Fibroblast of peridontal ligament (primary cell): ENCODE data around the gene SPNS3.

ENCODE experiments used
- DNase-seq: peaks from one replicate; pipeline ENCODE4 v3.0.0-alpha.2; 2010; ENCODE audit errors: extremely low read depth

SPNS3 gene

DNA sequence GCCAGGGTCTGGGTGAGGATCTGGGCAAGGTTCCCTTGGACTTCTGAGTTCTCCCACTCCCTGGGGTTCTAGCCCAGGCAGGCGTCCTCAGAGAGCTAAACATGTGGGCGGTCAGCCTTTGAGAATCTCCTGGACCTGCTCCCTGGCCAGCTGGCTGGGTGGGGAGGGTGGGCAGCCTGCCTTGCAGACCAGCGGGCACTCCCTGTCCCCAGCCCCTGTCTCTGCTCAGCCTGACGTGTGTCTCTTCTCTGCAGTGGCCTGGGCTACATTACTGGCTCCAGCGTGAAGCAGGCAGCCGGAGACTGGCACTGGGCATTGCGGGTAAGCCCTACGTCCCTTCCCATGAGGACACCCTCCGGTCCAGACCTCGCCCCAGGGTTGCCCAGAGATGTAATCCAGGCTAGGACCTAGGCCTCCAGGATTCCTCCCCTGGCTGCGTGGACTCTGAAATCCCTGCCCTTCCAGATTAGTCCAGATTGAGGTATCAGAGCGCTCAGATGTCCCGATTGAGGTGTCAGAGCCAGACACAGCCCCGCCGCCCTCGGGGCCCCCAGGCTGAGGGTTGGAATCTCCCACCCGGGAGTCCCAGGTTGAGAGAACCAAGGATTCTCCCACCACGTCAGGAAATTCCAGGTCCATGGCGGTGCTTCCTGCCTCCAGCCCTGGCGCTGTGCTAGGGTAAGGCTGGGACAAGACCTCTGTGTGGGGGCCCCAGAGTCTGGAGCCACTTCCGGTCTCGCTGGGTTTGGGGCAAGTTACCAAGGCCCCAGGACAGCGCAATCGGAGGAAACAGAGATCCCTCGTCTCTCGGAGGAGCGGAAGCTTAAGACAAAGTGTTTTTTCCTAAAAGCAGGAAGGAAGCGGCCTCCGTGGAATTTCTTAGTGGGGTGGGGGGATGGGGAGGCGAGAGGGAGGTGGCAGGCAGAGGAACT is 97.3 kb downstream of the SPNS3 start:
- DNase-seq, result no peak

DNA sequence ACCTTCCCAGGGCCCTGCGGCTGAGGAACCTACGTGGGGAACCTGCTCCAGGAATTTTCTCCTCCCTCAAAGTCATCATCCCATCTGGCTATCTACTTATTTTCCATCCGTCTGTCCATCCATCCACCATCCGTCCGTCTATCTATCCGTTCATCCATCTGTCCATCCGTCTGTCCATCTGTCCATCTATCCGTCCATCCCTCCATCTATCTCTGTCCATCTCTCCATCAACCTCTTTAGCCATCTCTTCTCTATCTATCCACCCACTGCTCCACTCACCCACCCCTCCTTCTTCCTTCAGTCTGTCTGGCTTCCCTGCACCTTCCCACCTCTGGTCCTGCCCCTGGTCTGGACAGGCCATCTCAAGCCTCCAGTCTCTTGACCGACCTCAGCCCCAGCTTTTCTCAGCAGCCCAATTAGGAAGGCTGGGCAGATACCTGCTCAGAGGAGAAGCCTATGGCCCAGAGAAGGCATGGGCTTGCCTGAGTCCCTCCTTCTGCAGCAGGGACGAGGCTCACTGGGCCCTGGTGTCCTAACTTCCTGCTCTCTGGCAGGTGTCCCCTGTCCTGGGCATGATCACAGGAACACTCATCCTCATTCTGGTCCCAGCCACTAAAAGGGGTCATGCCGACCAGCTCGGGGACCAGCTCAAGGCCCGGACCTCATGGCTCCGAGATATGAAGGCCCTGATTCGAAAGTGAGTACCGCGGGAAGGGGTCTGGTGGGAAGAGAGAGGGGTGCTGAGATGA is 98.4 kb downstream of the SPNS3 start:
- no peak for DNase-seq

DNA sequence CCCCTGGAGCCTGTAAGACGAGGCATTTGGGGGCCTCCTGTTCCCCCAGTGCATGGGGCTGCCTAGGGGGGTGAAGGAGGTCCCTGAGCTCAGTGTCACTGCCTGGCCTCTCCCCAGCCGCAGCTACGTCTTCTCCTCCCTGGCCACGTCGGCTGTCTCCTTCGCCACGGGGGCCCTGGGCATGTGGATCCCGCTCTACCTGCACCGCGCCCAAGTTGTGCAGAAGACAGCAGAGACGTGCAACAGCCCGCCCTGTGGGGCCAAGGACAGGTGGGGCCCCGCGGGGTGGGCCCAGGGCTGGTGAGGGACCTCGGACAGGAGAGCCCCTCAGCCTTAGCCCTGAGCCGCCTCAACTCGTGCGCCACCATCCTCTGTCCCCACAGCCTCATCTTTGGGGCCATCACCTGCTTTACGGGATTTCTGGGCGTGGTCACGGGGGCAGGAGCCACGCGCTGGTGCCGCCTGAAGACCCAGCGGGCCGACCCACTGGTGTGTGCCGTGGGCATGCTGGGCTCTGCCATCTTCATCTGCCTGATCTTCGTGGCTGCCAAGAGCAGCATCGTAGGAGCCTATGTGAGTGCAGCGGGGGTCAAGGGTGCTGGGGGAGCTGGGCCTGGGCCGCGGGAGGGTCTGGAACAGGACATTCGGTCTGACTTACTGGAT is 99.3 kb downstream of the SPNS3 start:
- no peak for DNase-seq

DNA sequence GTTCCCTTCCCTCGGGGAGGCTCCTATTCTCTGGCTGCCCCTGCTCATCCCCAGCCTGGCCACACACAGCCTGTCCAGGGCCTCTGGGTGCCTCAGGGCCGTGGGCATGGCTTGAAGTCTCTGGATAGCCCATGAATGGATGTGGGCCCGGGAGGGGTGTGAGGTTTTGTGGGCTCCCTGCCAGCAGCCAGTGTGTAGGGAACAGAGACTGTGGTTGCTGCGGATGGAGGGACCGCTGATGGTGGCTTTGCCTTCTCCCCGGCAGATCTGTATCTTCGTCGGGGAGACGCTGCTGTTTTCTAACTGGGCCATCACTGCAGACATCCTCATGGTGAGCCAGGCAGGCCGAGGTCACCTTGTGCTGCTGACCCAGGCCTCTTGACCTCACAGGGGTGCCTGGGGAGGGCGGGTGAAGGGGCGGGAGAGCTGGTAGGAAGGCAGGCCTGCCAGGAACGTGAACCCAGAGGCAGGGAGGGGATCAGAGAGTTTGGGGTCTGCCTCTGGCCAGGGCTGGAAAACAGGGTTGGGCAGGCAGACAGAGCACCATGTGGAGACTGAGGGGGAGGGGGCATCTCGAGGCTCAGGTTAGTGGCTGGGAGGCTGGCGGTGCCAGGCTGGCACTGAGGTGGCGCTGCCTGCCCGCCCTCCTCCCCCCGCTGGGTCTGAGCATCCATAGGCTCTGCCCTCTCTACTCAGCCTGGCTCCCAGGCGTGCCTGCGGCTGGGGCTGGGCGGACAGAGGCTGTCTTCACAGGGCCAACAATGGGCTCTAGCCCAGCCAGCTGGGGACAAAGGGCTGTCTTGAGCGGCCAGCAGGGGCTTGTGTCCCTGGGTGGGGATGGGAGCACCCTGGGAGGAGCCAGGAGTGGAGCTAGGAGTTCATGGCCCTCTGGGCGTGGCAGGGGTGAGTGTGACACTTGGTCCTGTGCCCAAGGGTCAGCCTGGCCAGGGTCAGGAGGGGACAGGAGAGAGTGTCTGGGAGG is 100.1 kb downstream of the SPNS3 start:
- DNase-seq, result no peak

DNA sequence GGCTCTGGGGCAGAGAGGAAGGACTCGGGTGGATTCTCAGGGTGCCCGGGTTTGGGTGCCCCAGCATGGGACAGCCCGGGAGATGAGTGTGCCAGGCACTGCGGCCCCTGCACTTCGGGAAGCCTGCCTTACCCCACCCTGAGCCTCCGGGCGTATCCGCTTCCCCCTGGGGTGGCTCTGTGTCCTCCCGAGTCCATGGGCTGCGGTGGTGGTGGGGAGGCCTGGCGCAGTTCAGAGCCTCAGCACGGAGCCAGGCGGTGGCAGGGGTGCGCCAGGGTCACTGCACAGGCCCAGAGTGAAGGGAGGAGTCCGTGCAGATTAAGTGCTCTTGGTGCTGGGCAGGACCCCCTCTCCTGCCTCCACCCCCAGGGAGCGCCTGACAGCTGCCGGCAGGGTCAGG is 100.8 kb downstream of the SPNS3 start:
- DNase-seq, result no peak

DNA sequence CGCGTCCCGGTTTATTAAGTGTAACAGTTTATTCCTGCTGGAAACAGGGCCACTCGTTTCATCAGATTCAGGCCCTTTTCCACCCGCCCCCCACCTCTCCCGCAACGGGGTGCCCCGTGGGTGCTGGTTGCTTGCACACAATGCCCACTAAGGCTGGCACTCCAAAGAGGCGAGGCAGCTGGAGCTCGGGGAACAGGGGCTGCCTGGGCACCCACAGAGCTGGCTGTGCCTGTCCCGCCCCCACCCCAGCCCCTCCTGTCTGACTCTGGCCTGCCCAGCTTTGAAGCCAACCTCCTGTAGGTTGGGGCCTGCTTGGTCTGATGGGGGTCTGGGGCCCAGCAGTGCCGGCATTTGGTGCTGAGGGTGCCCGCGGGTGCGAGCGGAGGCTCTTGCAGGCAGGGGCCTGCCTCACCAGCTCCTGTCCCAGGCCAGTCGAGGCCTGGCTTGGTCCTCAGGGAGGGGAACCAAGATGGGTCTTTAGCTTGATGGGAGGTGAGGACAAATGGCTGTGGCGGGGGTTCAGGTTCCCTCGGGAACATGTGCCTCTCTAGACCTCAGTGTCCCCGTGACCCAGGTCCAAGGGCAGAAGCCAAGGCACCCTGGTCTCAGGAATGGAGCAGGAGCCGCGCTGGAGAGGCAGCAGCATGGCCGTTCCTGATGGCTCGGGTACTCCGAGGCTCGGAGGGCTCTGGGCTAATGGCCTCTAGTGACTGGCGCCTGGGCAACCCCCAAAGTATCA is 101.4 kb downstream of the SPNS3 start:
- no peak for DNase-seq

DNA sequence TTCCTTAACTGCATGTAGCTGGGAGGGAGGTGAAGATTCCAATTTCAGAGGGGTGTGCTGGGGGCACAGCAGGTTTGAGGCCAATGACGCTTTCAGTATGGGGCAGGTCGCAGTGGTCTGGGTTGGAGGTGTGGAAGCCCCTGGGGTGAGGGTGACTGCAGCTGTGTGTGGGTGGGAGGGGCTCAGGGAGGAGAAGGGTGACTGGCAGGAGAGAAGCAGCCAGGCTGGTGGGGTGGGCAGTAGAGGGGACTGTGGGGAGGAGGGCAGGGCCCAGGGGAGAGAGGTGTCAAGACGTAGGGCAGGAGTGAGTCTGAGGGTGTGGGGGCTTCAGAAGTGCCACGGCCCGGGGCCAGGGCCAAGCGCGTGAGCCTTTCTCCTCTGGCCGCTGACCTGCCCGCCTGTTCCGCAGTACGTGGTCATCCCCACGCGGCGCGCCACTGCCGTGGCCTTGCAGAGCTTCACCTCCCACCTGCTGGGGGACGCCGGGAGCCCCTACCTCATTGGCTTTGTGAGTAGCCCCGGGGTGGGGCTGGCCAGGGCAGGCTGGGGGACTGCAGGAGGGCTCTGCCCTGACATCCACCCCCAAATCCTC is 102.0 kb downstream of the SPNS3 start:
- DNase-seq, result no peak

DNA sequence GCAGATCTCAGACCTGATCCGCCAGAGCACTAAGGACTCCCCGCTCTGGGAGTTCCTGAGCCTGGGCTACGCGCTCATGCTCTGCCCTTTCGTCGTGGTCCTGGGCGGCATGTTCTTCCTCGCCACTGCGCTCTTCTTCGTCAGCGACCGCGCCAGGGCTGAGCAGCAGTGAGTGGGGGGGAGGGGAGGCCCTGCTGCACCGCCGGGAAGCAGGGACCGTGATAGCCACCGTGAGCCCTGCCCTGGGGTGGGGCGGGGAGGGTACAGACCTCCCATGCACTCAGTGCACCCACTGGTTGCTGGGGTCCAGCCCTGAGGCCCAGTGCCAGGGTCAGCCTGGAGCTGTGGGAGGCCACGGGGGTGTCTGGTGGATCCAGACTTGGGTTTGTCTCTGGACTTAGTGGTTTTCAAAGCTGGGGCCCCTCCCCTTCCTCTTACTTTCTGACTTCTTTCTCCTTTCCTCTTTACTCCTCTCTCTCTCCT is 102.6 kb downstream of the SPNS3 start:
- DNase-seq, result no peak

DNA sequence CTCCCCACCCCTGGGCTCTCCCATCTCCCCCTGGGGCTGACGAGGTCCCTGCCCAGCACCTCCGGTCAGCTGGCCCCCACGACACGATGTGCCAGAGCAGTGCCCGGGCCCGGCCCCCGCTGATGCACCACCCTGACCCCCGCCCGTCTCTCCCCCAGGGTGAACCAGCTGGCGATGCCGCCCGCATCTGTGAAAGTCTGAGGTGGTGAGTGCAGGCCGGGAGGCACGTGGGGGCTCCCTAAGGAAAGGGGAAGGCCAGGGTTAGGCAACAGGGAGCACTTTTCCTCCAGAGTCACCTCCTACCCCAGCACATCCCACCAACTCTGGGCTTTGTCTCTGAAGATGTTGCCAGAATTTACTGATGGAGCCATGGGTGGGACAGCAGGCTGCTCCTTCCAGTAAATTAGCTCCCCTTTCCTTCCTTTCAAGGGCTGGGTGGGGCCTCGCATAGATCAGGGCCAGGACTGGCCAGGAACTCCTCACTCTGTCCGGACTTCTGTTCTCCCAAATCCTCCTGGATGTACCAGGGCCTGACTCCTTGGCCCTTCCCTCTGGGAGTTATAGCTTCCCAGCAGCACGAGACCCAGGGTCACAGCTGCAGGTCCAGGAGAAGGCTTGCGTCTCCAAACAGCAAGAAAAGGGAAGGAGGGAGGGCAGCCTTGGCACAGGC is 103.1 kb downstream of the SPNS3 start:
- peak; percentile 33 for DNase-seq
